CD4-positive, alpha-beta T cell (primary cell): ENCODE data around the gene IFT25. TPM values are rescaled to one million over a fixed set of nuclear protein-coding genes. Genes with fewer than 3 reads are reported as not detected.

Experiments used
- ATAC-seq: fragments of 200-7000 bp; cut with Tn5 transposase; one replicate; pipeline ENCODE4 v1.10.0; 2022; ENCODE audit warnings: mild to moderate bottlenecking; ENCODE audit not compliant: poor library complexity
- CTCF ChIA-PET: fragments of 350-600 bp; sonication (Branson Sonifier 250); formaldehyde crosslinking; loops from one replicate; lab custom pipeline; 2021; ENCODE audit warnings: antibody characterized with exemption, inconsistent platforms; lab: Charles Lee
- POLR2A ChIA-PET: fragments of 350-600 bp; sonication (Branson Sonifier 250); formaldehyde crosslinking; loops from one replicate; lab custom pipeline; 2021; ENCODE audit warnings: antibody characterized with exemption, inconsistent platforms; lab: Charles Lee
- DNase-seq, 14 experiments: peaks; one replicate each; pipeline ENCODE4 v3.0.0-alpha.2; 2013 to 2020; ENCODE audit warnings: mixed read lengths in 2 of 14
- H3K27ac ChIP-seq, 2 donors: one replicate each; pipeline versions ENCODE4 v1.5.1 to v1.7.0; 2013; ENCODE audit warnings: low read length in 2 of 2, low read depth in 1 of 2, mild to moderate bottlenecking in 1 of 2
- H3K27me3 ChIP-seq, 2 experiments: 1 replicate in 1 of 2; 2 replicates in 1 of 2; pipeline versions ENCODE4 v1.6.1 to v1.7.0; 2013; ENCODE audit warnings: low read length in 2 of 2, control low read depth in 1 of 2, mild to moderate bottlenecking in 1 of 2, moderate library complexity in 1 of 2; ENCODE audit not compliant: insufficient read depth in 2 of 2, control insufficient read depth in 1 of 2
- H3K36me3 ChIP-seq: one replicate; pipeline ENCODE4 v1.6.1; 2013; ENCODE audit warnings: low read length, control low read depth; ENCODE audit not compliant: insufficient read depth
- H3K4me1 ChIP-seq: one replicate; pipeline ENCODE4 v1.6.1; 2013; ENCODE audit warnings: low read length, control low read depth; ENCODE audit not compliant: insufficient read depth
- H3K4me3 ChIP-seq: one replicate; pipeline ENCODE4 v1.5.1; 2013; ENCODE audit warnings: mild to moderate bottlenecking, low read length, moderate library complexity
- H3K9me3 ChIP-seq, 2 experiments: 1 replicate in 1 of 2; 2 replicates in 1 of 2; pipeline versions ENCODE4 v1.6.1 to v1.7.0; 2013; ENCODE audit warnings: low read length in 2 of 2, mild to moderate bottlenecking in 2 of 2, control low read depth in 1 of 2, moderate library complexity in 1 of 2; ENCODE audit not compliant: control insufficient read depth in 1 of 2, insufficient read depth in 1 of 2
- H3K27ac Mint-ChIP-seq: one replicate; pipeline ENCODE4 v1.8.0; 2020; ENCODE audit warnings: mixed read lengths
- H3K27me3 Mint-ChIP-seq: one replicate; pipeline ENCODE4 v1.8.0; 2021; ENCODE audit warnings: mixed read lengths
- H3K36me3 Mint-ChIP-seq: one replicate; pipeline ENCODE4 v1.8.0; 2021; ENCODE audit warnings: low read depth, mixed read lengths
- H3K4me1 Mint-ChIP-seq: one replicate; pipeline ENCODE4 v1.8.0; 2021; ENCODE audit warnings: low read depth, mixed read lengths
- H3K4me3 Mint-ChIP-seq: one replicate; pipeline ENCODE4 v1.8.0; 2020; ENCODE audit warnings: mild to moderate bottlenecking, mixed read lengths
- H3K9me3 Mint-ChIP-seq: one replicate; pipeline ENCODE4 v1.8.0; 2020; ENCODE audit warnings: mixed read lengths
- intact Hi-C, 2 experiments: fragments of 100-400 bp; cut with DNase I in 1 of 2; cut with micrococcal nuclease in 1 of 2; formaldehyde crosslinking; loops; one replicate each; pipeline versions ENCODE4 v1.15.1 to v1.9.0; 2023 to 2025; cut with DNase I, micrococcal nuclease
- total RNA-seq, 174 experiments: library from RNA in 2 of 174; stranded (reverse) in 2 of 174; gene quantifications; one replicate each; pipeline ENCODE4 v1.2.3 and lab custom pipeline; 2021 to 2026
- TF ChIP-seq, protein P1 (sequence below): fragments of 200-600 bp; IDR thresholded peaks from one replicate; pipeline ENCODE4 v1.8.0; 2022; ENCODE audit warnings: antibody characterized with exemption, mild to moderate bottlenecking

IFT25 gene
- total RNA-seq, 2 experiments from 2014 or later: 12.7 to 13.9 TPM

DNA sequence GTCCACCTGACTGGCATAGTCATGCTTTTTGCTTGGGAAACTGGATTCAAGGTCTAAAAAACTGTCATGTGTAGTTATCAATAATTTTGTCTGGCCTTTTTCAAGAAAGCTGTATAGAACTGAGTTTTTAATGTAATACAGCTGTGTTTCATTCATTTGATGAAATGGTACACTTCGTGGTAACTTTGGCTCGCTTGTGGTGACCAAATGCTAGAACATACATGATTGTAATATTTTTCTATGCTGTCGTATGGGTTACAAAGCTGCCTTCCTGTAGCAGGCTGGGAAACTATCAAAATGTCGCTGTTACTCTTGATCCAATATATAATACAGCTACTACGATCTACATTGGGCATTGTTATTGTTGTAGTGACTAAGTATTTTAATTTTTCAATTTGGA, 2.8 kb upstream of the IFT25 start:
- ATAC-seq (no peak), DNase-seq (no peak)
- no peaks in the 10 kb centered on the region for H3K9me3 ChIP-seq
- peaks cover 9% of the 10 kb centered on the region for H3K36me3 ChIP-seq
- peaks cover 34% of the 10 kb centered on the region for H3K36me3 Mint-ChIP-seq
- CTCF ChIA-PET: interaction anchor here (1.2 to 4.0 kb wide), 3 partner anchors 11 to 88 kb away, joined by 3 to 22 read pairs (median 14); no protein-coding TSS in a partner anchor
- no peaks in the 10 kb centered on the region for H3K9me3 Mint-ChIP-seq
- no peak overlapping the region for H3K27ac ChIP-seq
- intact Hi-C loops: loop anchor here in 1 of 2 experiments (2.0 to 10.0 kb wide), 9 partner anchors 69 to 1893 kb away; partner anchors contain the start of genes BTF3L4, CC2D1B, LRP8 and TTC4
- H3K27ac Mint-ChIP-seq: peak overlapping the region; percentile 45
- TF ChIP-seq, protein P1, sequence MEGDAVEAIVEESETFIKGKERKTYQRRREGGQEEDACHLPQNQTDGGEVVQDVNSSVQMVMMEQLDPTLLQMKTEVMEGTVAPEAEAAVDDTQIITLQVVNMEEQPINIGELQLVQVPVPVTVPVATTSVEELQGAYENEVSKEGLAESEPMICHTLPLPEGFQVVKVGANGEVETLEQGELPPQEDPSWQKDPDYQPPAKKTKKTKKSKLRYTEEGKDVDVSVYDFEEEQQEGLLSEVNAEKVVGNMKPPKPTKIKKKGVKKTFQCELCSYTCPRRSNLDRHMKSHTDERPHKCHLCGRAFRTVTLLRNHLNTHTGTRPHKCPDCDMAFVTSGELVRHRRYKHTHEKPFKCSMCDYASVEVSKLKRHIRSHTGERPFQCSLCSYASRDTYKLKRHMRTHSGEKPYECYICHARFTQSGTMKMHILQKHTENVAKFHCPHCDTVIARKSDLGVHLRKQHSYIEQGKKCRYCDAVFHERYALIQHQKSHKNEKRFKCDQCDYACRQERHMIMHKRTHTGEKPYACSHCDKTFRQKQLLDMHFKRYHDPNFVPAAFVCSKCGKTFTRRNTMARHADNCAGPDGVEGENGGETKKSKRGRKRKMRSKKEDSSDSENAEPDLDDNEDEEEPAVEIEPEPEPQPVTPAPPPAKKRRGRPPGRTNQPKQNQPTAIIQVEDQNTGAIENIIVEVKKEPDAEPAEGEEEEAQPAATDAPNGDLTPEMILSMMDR: no peak
- H3K4me1 Mint-ChIP-seq: peaks cover 49% of the 10 kb centered on the region
- peaks cover 28% of the 10 kb centered on the region for H3K4me1 ChIP-seq
- no peak overlapping the region for H3K4me3 ChIP-seq
- H3K27me3 Mint-ChIP-seq: no peaks in the 10 kb centered on the region
- H3K4me3 Mint-ChIP-seq: peak overlapping the region; percentile 68
- POLR2A ChIA-PET: interaction anchor here (1.5 kb wide), 1 partner anchor 86 kb away, joined by 3 read pairs; no protein-coding TSS in a partner anchor
- no peaks in the 10 kb centered on the region for H3K27me3 ChIP-seq

DNA sequence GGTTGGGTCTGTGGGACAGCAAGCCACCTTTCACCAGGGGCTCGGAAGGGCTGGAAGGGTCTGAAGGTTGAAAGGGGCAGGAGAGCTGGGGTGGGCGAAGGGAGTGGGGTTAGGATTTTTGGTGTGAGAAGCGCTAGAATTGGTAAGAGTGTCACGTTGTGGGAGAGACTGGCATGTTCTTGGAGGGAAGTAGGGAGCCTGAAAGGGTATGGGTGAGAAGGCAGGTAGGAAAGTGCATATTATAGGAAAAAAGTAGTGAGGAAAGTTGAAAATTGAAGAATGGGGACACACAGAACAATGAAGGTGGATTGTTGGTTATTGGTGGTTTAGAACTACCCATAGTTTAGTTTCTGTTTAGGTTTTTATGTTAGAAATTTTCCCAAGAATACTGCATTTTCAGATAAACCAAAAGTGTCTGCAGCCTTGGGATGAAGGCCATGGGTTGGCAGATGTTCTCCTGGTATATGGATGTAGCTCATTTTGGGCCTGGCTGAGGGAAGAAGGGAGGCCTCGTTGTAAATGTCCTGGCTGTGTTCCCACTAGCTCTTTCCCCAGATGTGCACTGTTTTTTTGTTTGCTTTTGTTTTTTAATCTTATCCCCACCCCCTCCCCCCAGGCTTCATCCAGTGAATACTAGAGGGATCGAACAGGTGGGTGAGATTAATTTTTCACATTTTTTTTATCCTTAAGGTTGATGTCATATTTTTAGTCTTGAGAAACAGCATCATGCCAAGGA, 1.8 kb upstream of the IFT25 start:
- TF ChIP-seq, protein P1: no peak
- ChIA-PET CTCF (interaction anchor here (0.6 to 4.0 kb wide), 3 partner anchors 12 to 346 kb away, joined by 3 to 22 read pairs (median 4); no protein-coding TSS in a partner anchor), POLR2A (no interaction called here)
- H3K27ac Mint-ChIP-seq: peak overlapping the region; percentile 55
- H3K9me3 ChIP-seq: no peaks in the 10 kb centered on the region
- no peak overlapping the region for H3K27ac ChIP-seq
- intact Hi-C loops: loop anchor here (2.0 to 10.0 kb wide), 8 partner anchors 59 to 1893 kb away; partner anchors contain the start of genes BTF3L4 (in 1 of the 2), CC2D1B (in 1 of the 2), LRP8 (in 1 of the 2) and TTC4 (in 1 of the 2)
- no peaks in the 10 kb centered on the region for H3K27me3 ChIP-seq
- H3K4me3 ChIP-seq: no peak overlapping the region
- peak overlapping the region; percentile 77 for H3K4me3 Mint-ChIP-seq
- H3K4me1 Mint-ChIP-seq: peaks cover 59% of the 10 kb centered on the region
- DNase-seq: no peak
- peaks cover 25% of the 10 kb centered on the region for H3K36me3 Mint-ChIP-seq
- H3K36me3 ChIP-seq: peaks cover 7% of the 10 kb centered on the region
- no peak for ATAC-seq
- H3K27me3 Mint-ChIP-seq: no peaks in the 10 kb centered on the region
- H3K9me3 Mint-ChIP-seq: no peaks in the 10 kb centered on the region
- H3K4me1 ChIP-seq: peaks cover 28% of the 10 kb centered on the region

DNA sequence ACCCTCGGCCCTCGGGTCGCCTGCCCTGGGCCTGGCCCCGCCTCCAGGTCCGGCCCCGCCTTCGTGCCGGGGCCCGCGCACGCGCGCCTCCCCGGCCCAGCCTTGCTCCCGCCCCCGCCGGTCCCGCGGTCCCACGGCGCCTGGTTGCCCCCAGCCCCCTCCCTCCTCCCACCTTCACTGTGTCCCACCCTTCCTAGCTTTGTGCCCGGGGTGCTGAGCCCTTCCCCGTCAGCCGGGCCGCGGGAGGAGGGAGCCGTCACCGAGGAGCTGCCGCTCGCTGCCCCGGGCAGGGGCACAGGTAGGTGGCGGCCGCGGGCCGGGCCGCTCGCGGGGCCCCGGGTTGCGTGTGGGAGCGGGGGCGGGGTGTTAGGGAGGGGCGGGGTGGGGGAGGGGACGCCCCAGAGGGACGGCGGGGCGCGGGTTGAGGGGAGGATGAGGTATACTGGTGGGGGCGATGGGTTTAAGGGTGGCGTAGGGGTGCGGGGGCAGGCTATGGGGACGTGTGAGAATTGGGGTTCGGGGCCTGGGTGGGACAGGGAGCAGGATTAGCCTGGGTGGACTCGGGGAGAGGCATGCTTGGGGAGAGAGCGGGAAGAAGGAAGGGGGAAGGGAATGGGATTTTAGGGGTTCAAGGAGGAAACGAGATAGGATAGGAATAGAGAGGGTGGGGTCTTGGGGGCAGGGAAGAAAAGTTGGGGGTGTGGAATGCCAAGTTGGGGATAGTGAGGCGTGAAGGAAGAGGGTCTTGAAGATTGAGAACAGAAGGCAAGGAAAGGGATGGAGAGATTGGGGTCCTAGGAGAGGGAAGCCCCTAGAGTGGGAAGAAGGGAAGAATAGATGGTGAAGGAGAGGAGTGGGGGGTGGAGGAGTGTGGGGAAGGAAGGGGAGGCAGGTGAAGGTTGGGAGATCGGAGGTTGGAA, 1.0 kb upstream of the IFT25 start, which contains the start of gene LRRC42:
Gene LRRC42 (plus strand): TSS at position 99 of the 920 bp plus-strand sequence. CDS start 5,650 bp downstream, outside the sequence.
- Mint-ChIP-seq H3K27me3 (no peaks in the 10 kb centered on the region), H3K4me1 (peaks cover 59% of the 10 kb centered on the region), H3K27ac (peak within 1 kb of the TSS; percentile 91), H3K4me3 (peak within 1 kb of the TSS; percentile 99), H3K9me3 (no peaks in the 10 kb centered on the region), H3K36me3 (peaks cover 18% of the 10 kb centered on the region)
- Histone ChIP-seq H3K27ac (peak within 1 kb of the TSS; percentile 60 to 80), H3K27me3 (no peaks in the 10 kb centered on the region), H3K4me1 (peaks cover 28% of the 10 kb centered on the region), H3K36me3 (no peaks in the 10 kb centered on the region), H3K9me3 (no peaks in the 10 kb centered on the region), H3K4me3 (peak within 1 kb of the TSS; percentile 89)
- DNase-seq (peak in 3 of 14 experiments; percentile 72 to 93 (median 92)), ATAC-seq (peak; percentile 67)
- POLR2A ChIA-PET: interaction anchor here (0.8 to 2.9 kb wide), 16 partner anchors 12 to 1892 kb away, joined by 3 to 54 read pairs (median 6); partner anchors contain the start of genes DIO1, NDC1, TCEANC2 and TMEM59
- intact Hi-C loops: loop anchor here (1.0 to 10.0 kb wide), 11 partner anchors 57 to 1892 kb away; partner anchors contain the start of genes NDC1 (in 2 of the 2), YIPF1 (in 2 of the 2), BTF3L4 (in 1 of the 2) and CC2D1B (in 1 of the 2)
- CTCF ChIA-PET: interaction anchor here (0.6 to 4.0 kb wide), 7 partner anchors 13 to 543 kb away, joined by 4 to 22 read pairs (median 5); partner anchors contain the start of gene NDC1
- TF ChIP-seq, protein P1: no peak
